HCT116 (cell line): ENCODE results near the gene ATAD2B. TPM values are rescaled to one million over a fixed set of nuclear protein-coding genes. Genes with fewer than 3 reads are reported as not detected.

Experiments
- ATAC-seq: fragments of 200-7000 bp; cut with Tn5 transposase; 2 replicates; pipeline ENCODE4 v1.9.1; 2020; ENCODE audit warnings: mild to moderate bottlenecking, moderate library complexity
- BruUV-seq: library from RNA; stranded (reverse); fragments of 400-500 nt; replicated peaks from 2 replicates; lab custom pipeline; 2021; lab: Mats Ljungman, UMichigan
- CTCF ChIA-PET: fragments of 300-600 bp; sonication (Branson Sonifier 250); formaldehyde crosslinking; loops from one replicate; lab custom pipeline; 2021; ENCODE audit warnings: antibody characterized with exemption; lab: Charles Lee
- POLR2A ChIA-PET: fragments of 300-600, 350-600 bp; sonication (Branson Sonifier 250); formaldehyde crosslinking; loops from one replicate; lab custom pipeline; 2021; ENCODE audit warnings: antibody characterized with exemption; lab: Charles Lee
- RAD21 ChIA-PET, 2 experiments: fragments of 300-600 bp; sonication (Branson Sonifier 250); formaldehyde crosslinking; loops; one replicate each; lab custom pipeline; 2023; ENCODE audit warnings: low total read pairs in 2 of 2; ENCODE audit not compliant: uncharacterized antibody in 2 of 2, unreplicated experiment in 2 of 2, low non-redundant PET in 1 of 2; lab: Charles Lee
- DNase-seq: peaks from one replicate; pipeline ENCODE4 v3.0.0-alpha.2; 2010; ENCODE audit warnings: low read depth, low spot score
- H2AFZ ChIP-seq: fragments of 200-600 bp; shearing (Covaris generic), sonication (generic); 2 replicates; pipeline ENCODE4 v1.6.1; 2017; ENCODE audit warnings: low read depth, mixed run types, mixed read lengths, antibody characterized with exemption, low read length; ENCODE audit not compliant: poor library complexity, severe bottlenecking
- H3K27ac ChIP-seq: 2 replicates; pipeline ENCODE4 v1.5.1; 2012; ENCODE audit warnings: low read depth, low read length
- H3K27me3 ChIP-seq: fragments of 200-600 bp; sonication (generic); 2 replicates; pipeline ENCODE4 v1.6.1; 2016; ENCODE audit warnings: mixed run types, low read length, mixed read lengths; ENCODE audit not compliant: insufficient read depth
- H3K36me3 ChIP-seq, 2 experiments: fragments of 200-500 bp in 1 of 2; fragments of 200-600 bp in 1 of 2; sonication (Bioruptor generic) in 1 of 2; sonication (generic) in 1 of 2; 2 replicates each; pipeline versions ENCODE4 v1.5.1 to v1.6.1; 2014 to 2016; ENCODE audit warnings: low read length in 2 of 2, inconsistent platforms in 1 of 2, mixed read lengths in 1 of 2, mixed run types in 1 of 2; ENCODE audit not compliant: insufficient read depth in 2 of 2, control insufficient read depth in 1 of 2
- H3K4me1 ChIP-seq, 2 experiments: fragments of 200-600 bp in 1 of 2; sonication (generic) in 1 of 2; 2 replicates each; pipeline versions ENCODE4 v1.5.1 to v1.6.1; 2012 to 2017; ENCODE audit warnings: low read length in 2 of 2, inconsistent platforms in 1 of 2, mild to moderate bottlenecking in 1 of 2, mixed read lengths in 1 of 2, mixed run types in 1 of 2, moderate library complexity in 1 of 2; ENCODE audit not compliant: insufficient read depth in 2 of 2, control insufficient read depth in 1 of 2
- H3K4me2 ChIP-seq: fragments of 200-600 bp; sonication (generic); 2 replicates; pipeline ENCODE4 v1.6.1; 2017; ENCODE audit warnings: mixed run types, low read length, mixed read lengths
- H3K4me3 ChIP-seq, 2 experiments: fragments of 200-600 bp in 1 of 2; sonication (generic) in 1 of 2; replicated peaks in 1 of 2; 2 replicates each; pipeline ENCODE4 v1.5.1; 2011 to 2016; ENCODE audit warnings: low read length in 2 of 2, control low read depth in 1 of 2, low read depth in 1 of 2, mild to moderate bottlenecking in 1 of 2, mixed read lengths in 1 of 2, mixed run types in 1 of 2
- H3K79me2 ChIP-seq: fragments of 200-600 bp; sonication (generic); 2 replicates; pipeline ENCODE4 v1.6.1; 2017; ENCODE audit warnings: mild to moderate bottlenecking, mixed run types, low read length, moderate library complexity, mixed read lengths; ENCODE audit not compliant: insufficient read depth
- H3K9ac ChIP-seq: fragments of 200-600 bp; sonication (generic); 2 replicates; pipeline ENCODE4 v1.6.1; 2016; ENCODE audit warnings: low read length, mixed read lengths
- H3K9me2 ChIP-seq: fragments of 200-600 bp; sonication (generic), shearing (Covaris generic); 2 replicates; pipeline ENCODE4 v1.6.1; 2017; ENCODE audit warnings: mixed run types, mild to moderate bottlenecking, moderate library complexity; ENCODE audit not compliant: insufficient read depth
- H3K9me3 ChIP-seq, 2 experiments: fragments of 200-500 bp in 1 of 2; fragments of 200-600 bp in 1 of 2; sonication (Bioruptor generic) in 1 of 2; sonication (generic) in 1 of 2; 2 replicates each; pipeline ENCODE4 v1.6.1; 2014 to 2017; ENCODE audit warnings: low read length in 2 of 2, mixed read lengths in 2 of 2, inconsistent platforms in 1 of 2, low read depth in 1 of 2, mild to moderate bottlenecking in 1 of 2, mixed run types in 1 of 2, moderate library complexity in 1 of 2; ENCODE audit not compliant: control insufficient read depth in 1 of 2, insufficient read depth in 1 of 2
- H4K20me1 ChIP-seq: fragments of 200-600 bp; sonication (generic), shearing (Covaris generic); 2 replicates; pipeline ENCODE4 v1.6.1; 2017; ENCODE audit warnings: mixed run types, mild to moderate bottlenecking, moderate library complexity; ENCODE audit not compliant: insufficient read depth
- ATF3 ChIP-seq: IDR thresholded peaks from 2 replicates; pipeline ENCODE4 v1.6.1; 2012
- CBX3 ChIP-seq: IDR thresholded peaks from 2 replicates; pipeline ENCODE4 v1.6.1; 2012; ENCODE audit warnings: low read depth
- EGR1 ChIP-seq: IDR thresholded peaks from 2 replicates; pipeline ENCODE4 v1.6.1; 2012; ENCODE audit warnings: low read depth
- EZH2phosphoT487 ChIP-seq: fragments of 200-600 bp; IDR thresholded peaks from 2 replicates; pipeline ENCODE4 v1.6.1; 2018; ENCODE audit warnings: antibody characterized with exemption, borderline replicate concordance
- JUND ChIP-seq: IDR thresholded peaks from 2 replicates; pipeline ENCODE4 v1.6.1; 2012
- POLR2AphosphoS5 ChIP-seq: IDR thresholded peaks from 2 replicates; pipeline ENCODE4 v1.6.1; 2011; ENCODE audit warnings: mild to moderate bottlenecking, low read depth, low read length, moderate library complexity
- RAD21 ChIP-seq: IDR thresholded peaks from 2 replicates; pipeline ENCODE4 v1.6.1; 2012; ENCODE audit warnings: low read depth, mild to moderate bottlenecking
- SIN3A ChIP-seq: IDR thresholded peaks from 2 replicates; pipeline ENCODE4 v1.6.1; 2012; ENCODE audit warnings: low read depth
- SRF ChIP-seq: IDR thresholded peaks from 2 replicates; pipeline ENCODE4 v1.6.1; 2012; ENCODE audit warnings: low read depth
- TCF7L2 ChIP-seq: IDR thresholded peaks from 2 replicates; pipeline ENCODE4 v1.7.0; 2011; ENCODE audit warnings: borderline replicate concordance, inconsistent platforms; ENCODE audit not compliant: insufficient read depth, insufficient read length; ENCODE audit errors: extremely low read depth
- YY1 ChIP-seq: IDR thresholded peaks from 2 replicates; pipeline ENCODE4 v1.6.1; 2011; ENCODE audit warnings: low read length, low read depth, moderate library complexity, mild to moderate bottlenecking; ENCODE audit not compliant: insufficient replicate concordance; ENCODE audit errors: extremely low read depth
- ZBTB33 ChIP-seq: IDR thresholded peaks from 2 replicates; pipeline ENCODE4 v1.6.1; 2011; ENCODE audit warnings: mild to moderate bottlenecking, low read length, moderate library complexity; ENCODE audit not compliant: insufficient replicate concordance; ENCODE audit errors: extremely low read depth
- ZFX ChIP-seq: fragments of 450-650 bp; IDR thresholded peaks from 2 replicates; pipeline ENCODE4 v1.6.1; 2017
- ZNF274 ChIP-seq: fragments of 200-500 bp; sonication (Bioruptor generic); IDR thresholded peaks from 2 replicates; pipeline ENCODE4 v1.6.1; 2014; ENCODE audit warnings: mild to moderate bottlenecking, low read depth, low read length, inconsistent platforms
- intact Hi-C: fragments of 100-400 bp; cut with micrococcal nuclease; formaldehyde crosslinking; loops from 2 replicates; pipeline ENCODE4 v1.10.0; 2022
- total RNA-seq: library from RNA; stranded (reverse); gene quantifications from one replicate; pipeline ENCODE4 v1.2.1, GENCODE V29; 2021; ENCODE audit not compliant: unreplicated experiment
- TF ChIP-seq, protein P1 (sequence below): IDR thresholded peaks from 2 replicates; pipeline ENCODE4 v1.6.1; 2012; ENCODE audit warnings: low read depth

Gene ATAD2B
- total RNA-seq, 1 experiment from 2014 or later, result 9.6 TPM

GRCh38 chr2:23871206-23871605 is 55.7 kb downstream of the ATAD2B start:
- intact Hi-C loops, result no loop called here
- no peak for ATAC-seq
- ChIA-PET POLR2A (no interaction called here), CTCF (no interaction called here), RAD21 (no interaction called here)
- Histone ChIP-seq H3K4me1 (no peaks in the 10 kb centered on the region), H3K27me3 (no peaks in the 10 kb centered on the region), H3K27ac (no peak overlapping the region), H3K79me2 (no peaks in the 10 kb centered on the region), H3K9ac (no peak overlapping the region), H2AFZ (no peak overlapping the region), H3K4me3 (no peak overlapping the region), H3K36me3 (no peaks in the 10 kb centered on the region), H3K4me2 (no peak overlapping the region), H3K9me3 (no peaks in the 10 kb centered on the region), H4K20me1 (no peaks in the 10 kb centered on the region), H3K9me2 (no peaks in the 10 kb centered on the region)
- TF ChIP-seq, protein P1, sequence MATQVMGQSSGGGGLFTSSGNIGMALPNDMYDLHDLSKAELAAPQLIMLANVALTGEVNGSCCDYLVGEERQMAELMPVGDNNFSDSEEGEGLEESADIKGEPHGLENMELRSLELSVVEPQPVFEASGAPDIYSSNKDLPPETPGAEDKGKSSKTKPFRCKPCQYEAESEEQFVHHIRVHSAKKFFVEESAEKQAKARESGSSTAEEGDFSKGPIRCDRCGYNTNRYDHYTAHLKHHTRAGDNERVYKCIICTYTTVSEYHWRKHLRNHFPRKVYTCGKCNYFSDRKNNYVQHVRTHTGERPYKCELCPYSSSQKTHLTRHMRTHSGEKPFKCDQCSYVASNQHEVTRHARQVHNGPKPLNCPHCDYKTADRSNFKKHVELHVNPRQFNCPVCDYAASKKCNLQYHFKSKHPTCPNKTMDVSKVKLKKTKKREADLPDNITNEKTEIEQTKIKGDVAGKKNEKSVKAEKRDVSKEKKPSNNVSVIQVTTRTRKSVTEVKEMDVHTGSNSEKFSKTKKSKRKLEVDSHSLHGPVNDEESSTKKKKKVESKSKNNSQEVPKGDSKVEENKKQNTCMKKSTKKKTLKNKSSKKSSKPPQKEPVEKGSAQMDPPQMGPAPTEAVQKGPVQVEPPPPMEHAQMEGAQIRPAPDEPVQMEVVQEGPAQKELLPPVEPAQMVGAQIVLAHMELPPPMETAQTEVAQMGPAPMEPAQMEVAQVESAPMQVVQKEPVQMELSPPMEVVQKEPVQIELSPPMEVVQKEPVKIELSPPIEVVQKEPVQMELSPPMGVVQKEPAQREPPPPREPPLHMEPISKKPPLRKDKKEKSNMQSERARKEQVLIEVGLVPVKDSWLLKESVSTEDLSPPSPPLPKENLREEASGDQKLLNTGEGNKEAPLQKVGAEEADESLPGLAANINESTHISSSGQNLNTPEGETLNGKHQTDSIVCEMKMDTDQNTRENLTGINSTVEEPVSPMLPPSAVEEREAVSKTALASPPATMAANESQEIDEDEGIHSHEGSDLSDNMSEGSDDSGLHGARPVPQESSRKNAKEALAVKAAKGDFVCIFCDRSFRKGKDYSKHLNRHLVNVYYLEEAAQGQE, result no peak
- TF ChIP-seq SIN3A (no peak), RAD21 (no peak), TCF7L2 (no peak), SRF (no peak), JUND (no peak), CBX3 (no peak)
- BruUV-seq, result no TSS peak
- DNase-seq, result no peak

GRCh38 chr2:23867449-23867848 is 59.5 kb downstream of the ATAD2B start:
- Histone ChIP-seq H3K4me3 (no peak overlapping the region), H3K36me3 (no peaks in the 10 kb centered on the region), H3K9me3 (no peaks in the 10 kb centered on the region), H4K20me1 (no peaks in the 10 kb centered on the region), H3K27me3 (no peaks in the 10 kb centered on the region), H3K4me2 (no peak overlapping the region), H3K9me2 (no peaks in the 10 kb centered on the region), H3K9ac (no peak overlapping the region), H3K27ac (no peak overlapping the region), H2AFZ (no peak overlapping the region), H3K4me1 (no peaks in the 10 kb centered on the region), H3K79me2 (no peaks in the 10 kb centered on the region)
- POLR2A ChIA-PET, result no interaction called here
- DNase-seq (no peak), ATAC-seq (no peak)
- no TSS peak for BruUV-seq
- RAD21 ChIA-PET, result no interaction called here
- CTCF ChIA-PET, result no interaction called here
- intact Hi-C loops, result no loop called here
- TF ChIP-seq ZBTB33 (no peak), ZFX (no peak), RAD21 (no peak), YY1 (no peak), EGR1 (no peak), ZNF274 (no peak), EZH2phosphoT487 (no peak), ATF3 (no peak), POLR2AphosphoS5 (no peak), JUND (no peak)
